Measurements from ENCODE around the gene HRH1.

GRCh38 chr3:11273891-11274291 is 119.6 kb downstream of the HRH1 start:
- TF ChIP-seq CTCF (IDR thresholded peaks at IDR 0.05) (no peak), ZFX (IDR thresholded peaks at IDR 0.05; ENCODE audit: borderline replicate concordance) (no peak)
